A673 (cell line): Measurements from ENCODE around the gene CDH15. TPM values are rescaled to one million over a fixed set of nuclear protein-coding genes. Genes with fewer than 3 reads are reported as not detected.
A peak's percentile ranks its signal among the peaks of the same experiment; 100 is the strongest.

Experiments
- BruUV-seq: library from RNA; stranded (reverse); fragments of 400-500 nt; replicated peaks from 2 replicates; lab custom pipeline; 2021; lab: Mats Ljungman, UMichigan
- CTCF ChIA-PET: fragments of 300-600 bp; sonication (Branson Sonifier 250); formaldehyde crosslinking; loops from one replicate; lab custom pipeline; 2022; ENCODE audit warnings: antibody characterized with exemption; lab: Charles Lee
- POLR2A ChIA-PET: fragments of 300-600 bp; sonication (Branson Sonifier 250); formaldehyde crosslinking; loops from one replicate; lab custom pipeline; 2022; ENCODE audit warnings: antibody characterized with exemption; ENCODE audit not compliant: low non-redundant PET; lab: Charles Lee
- DNase-seq: peaks from one replicate; pipeline ENCODE4 v3.0.0-alpha.2; 2015; ENCODE audit warnings: low spot score
- H3K27ac ChIP-seq: fragments of 200-600 bp; sonication (generic); 2 replicates; pipeline ENCODE4 v1.5.1; 2016; ENCODE audit warnings: mixed run types, low read depth, mild to moderate bottlenecking, mixed read lengths, antibody characterized with exemption, low read length; ENCODE audit not compliant: poor library complexity, severe bottlenecking
- H3K27me3 ChIP-seq: fragments of 200-600 bp; sonication (generic); replicated peaks from 2 replicates; pipeline ENCODE4 v1.6.1; 2017; ENCODE audit warnings: mixed run types, low read depth, mild to moderate bottlenecking, mixed read lengths, antibody characterized with exemption, low read length; ENCODE audit not compliant: insufficient read depth, poor library complexity
- H3K36me3 ChIP-seq: fragments of 200-600 bp; sonication (generic); 2 replicates; pipeline ENCODE4 v1.6.1; 2016; ENCODE audit warnings: mixed run types, mild to moderate bottlenecking, mixed read lengths, antibody characterized with exemption, low read length; ENCODE audit not compliant: insufficient read depth, poor library complexity, severe bottlenecking
- H3K4me1 ChIP-seq: fragments of 200-600 bp; sonication (generic); 2 replicates; pipeline ENCODE4 v1.6.1; 2017; ENCODE audit warnings: mixed run types, mild to moderate bottlenecking, mixed read lengths, antibody characterized with exemption, low read length; ENCODE audit not compliant: insufficient read depth, poor library complexity, severe bottlenecking
- H3K4me3 ChIP-seq: fragments of 200-600 bp; sonication (generic); 2 replicates; pipeline ENCODE4 v1.5.1; 2016; ENCODE audit warnings: low read depth, mixed run types, mild to moderate bottlenecking, mixed read lengths, low read length; ENCODE audit not compliant: poor library complexity, severe bottlenecking
- H3K9me3 ChIP-seq: fragments of 200-600 bp; sonication (generic); 2 replicates; pipeline ENCODE4 v1.6.1; 2016; ENCODE audit warnings: mixed run types, low read depth, mild to moderate bottlenecking, mixed read lengths, antibody characterized with exemption, low read length; ENCODE audit not compliant: poor library complexity, severe bottlenecking
- EZH2 ChIP-seq: fragments of 200-600 bp; sonication (generic); IDR thresholded peaks from 2 replicates; pipeline ENCODE4 v1.6.1; 2017; ENCODE audit warnings: borderline replicate concordance, low read depth, mild to moderate bottlenecking, mixed read lengths, antibody characterized with exemption, low read length; ENCODE audit not compliant: poor library complexity, severe bottlenecking
- intact Hi-C: fragments of 100-400 bp; cut with micrococcal nuclease; formaldehyde crosslinking; loops from one replicate; pipeline ENCODE4 v1.10.0; 2022; ENCODE audit not compliant: unreplicated experiment
- total RNA-seq: library from RNA; stranded (reverse); gene quantifications from 2 replicates; pipeline ENCODE4 v1.2.3, GENCODE V29; 2021
- TF ChIP-seq, protein P1 (sequence below): fragments of 300-800, 200-600 bp; sonication (generic); conservative IDR thresholded peaks from 2 replicates; pipeline ENCODE4 v1.5.1; 2017; ENCODE audit warnings: low read depth, mild to moderate bottlenecking, antibody characterized with exemption, low read length, moderate library complexity, mixed read lengths

The CDH15 gene
- total RNA-seq, 1 experiment from 2014 or later, result 0.13 TPM

DNA sequence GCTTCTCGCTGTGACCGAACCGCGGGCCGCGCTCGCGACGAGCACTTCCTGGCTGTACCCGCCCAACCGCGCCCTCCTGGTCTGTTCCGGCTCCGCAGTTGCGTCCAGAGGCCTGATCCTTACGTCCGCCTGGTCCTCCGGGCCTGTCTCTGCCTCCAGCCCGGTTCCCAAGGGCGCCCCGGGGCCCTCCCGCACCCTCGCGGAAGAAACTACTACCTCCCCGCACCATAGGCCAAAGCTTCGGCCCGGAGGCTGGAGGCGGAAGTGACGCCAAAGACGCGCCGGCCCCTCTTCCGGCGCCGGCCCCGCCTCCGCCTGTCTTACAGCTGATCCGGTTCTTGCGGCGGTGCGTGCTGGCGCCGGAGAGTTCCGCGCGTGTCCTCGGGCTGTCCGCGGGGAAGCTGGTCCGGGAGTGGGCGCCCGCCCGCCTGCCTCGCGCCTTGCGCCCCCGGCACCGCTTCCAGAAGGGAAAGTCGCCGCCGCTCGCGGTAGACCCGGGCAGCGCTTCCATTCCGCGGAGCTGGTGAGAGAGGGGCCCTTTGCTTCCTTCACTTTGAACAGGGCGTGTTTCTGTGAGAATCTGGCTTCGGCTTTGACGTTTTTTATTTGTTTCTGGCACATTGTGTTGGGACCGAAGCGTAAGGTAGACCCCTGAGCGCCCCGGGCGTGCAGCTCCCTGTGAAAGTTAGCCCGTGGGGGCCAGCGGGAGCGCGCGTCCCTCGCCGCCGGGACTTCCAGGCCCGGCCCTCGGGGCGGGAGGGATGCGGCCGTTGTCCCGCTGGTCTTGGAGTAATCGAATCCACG, 46.0 kb downstream of the CDH15 start, which contains the start of gene ZNF778:
Gene ZNF778 (plus strand): TSS at position 316 of the 804 bp plus-strand sequence. CDS start 3,425 bp downstream, outside the sequence.
- no TSS peak for BruUV-seq
- intact Hi-C loops, result loop anchor here (10.0 kb wide), 2 partner anchors 273 to 463 kb away; no protein-coding TSS in a partner anchor
- POLR2A ChIA-PET, result interaction anchor here (0.6 kb wide), 1 partner anchor 15 kb away, joined by 5 read pairs; no protein-coding TSS in a partner anchor

GRCh38 chr16:89219365-89219764, 47.8 kb downstream of the CDH15 start:
- DNase-seq, result no peak
- Histone ChIP-seq H3K4me3 (no peak overlapping the region), H3K27ac (no peak overlapping the region), H3K9me3 (no peaks in the 10 kb centered on the region), H3K36me3 (no peaks in the 10 kb centered on the region), H3K27me3 (no peaks in the 10 kb centered on the region), H3K4me1 (peaks cover 7% of the 10 kb centered on the region)
- POLR2A ChIA-PET, result no interaction called here
- intact Hi-C loops, result loop anchor here (10.0 kb wide), 2 partner anchors 275 to 465 kb away; no protein-coding TSS in a partner anchor
- CTCF ChIA-PET, result no interaction called here
- TF ChIP-seq, protein P1, sequence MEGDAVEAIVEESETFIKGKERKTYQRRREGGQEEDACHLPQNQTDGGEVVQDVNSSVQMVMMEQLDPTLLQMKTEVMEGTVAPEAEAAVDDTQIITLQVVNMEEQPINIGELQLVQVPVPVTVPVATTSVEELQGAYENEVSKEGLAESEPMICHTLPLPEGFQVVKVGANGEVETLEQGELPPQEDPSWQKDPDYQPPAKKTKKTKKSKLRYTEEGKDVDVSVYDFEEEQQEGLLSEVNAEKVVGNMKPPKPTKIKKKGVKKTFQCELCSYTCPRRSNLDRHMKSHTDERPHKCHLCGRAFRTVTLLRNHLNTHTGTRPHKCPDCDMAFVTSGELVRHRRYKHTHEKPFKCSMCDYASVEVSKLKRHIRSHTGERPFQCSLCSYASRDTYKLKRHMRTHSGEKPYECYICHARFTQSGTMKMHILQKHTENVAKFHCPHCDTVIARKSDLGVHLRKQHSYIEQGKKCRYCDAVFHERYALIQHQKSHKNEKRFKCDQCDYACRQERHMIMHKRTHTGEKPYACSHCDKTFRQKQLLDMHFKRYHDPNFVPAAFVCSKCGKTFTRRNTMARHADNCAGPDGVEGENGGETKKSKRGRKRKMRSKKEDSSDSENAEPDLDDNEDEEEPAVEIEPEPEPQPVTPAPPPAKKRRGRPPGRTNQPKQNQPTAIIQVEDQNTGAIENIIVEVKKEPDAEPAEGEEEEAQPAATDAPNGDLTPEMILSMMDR, result no peak
- no peak for TF ChIP-seq EZH2
- no TSS peak for BruUV-seq

More for the DNA sequence above, 46.0 kb downstream of the CDH15 start, which contains the start of gene ZNF778:
- TF ChIP-seq EZH2, result no peak
- TF ChIP-seq, protein P1, result no peak
- DNase-seq, result peak; percentile 89
- Histone ChIP-seq H3K4me1 (peaks cover 7% of the 10 kb centered on the region), H3K27ac (peak within 1 kb of the TSS; percentile 86), H3K27me3 (no peaks in the 10 kb centered on the region), H3K36me3 (no peaks in the 10 kb centered on the region), H3K4me3 (peak within 1 kb of the TSS; percentile 80), H3K9me3 (no peaks in the 10 kb centered on the region)
- CTCF ChIA-PET, result interaction anchor here (0.6 to 0.8 kb wide), 2 partner anchors 340 to 480 kb away, joined by 4 to 7 read pairs; no protein-coding TSS in a partner anchor

- ChIA-PET CTCF (no interaction called here), POLR2A (no interaction called here)
- H3K36me3 ChIP-seq, result peaks cover 10% of the 10 kb centered on the region
- DNase-seq, result no peak
- BruUV-seq, result no TSS peak
- intact Hi-C loops, result no loop called here
- peaks cover 4% of the 10 kb centered on the region for H3K4me1 ChIP-seq
- no peak overlapping the region for H3K27ac ChIP-seq
- H3K4me3 ChIP-seq, result no peak overlapping the region
- no peaks in the 10 kb centered on the region for H3K27me3 ChIP-seq
- no peak for TF ChIP-seq EZH2
- TF ChIP-seq, protein P1, result no peak
- no peaks in the 10 kb centered on the region for H3K9me3 ChIP-seq
Measured at GRCh38 chr16:89221604-89222003, 50.1 kb downstream of the CDH15 start.
